Prostate gland (tissue), 2 donors: Measurements from ENCODE around the gene LILRB2.

ENCODE experiments used
- CTCF ChIP-seq, 4 experiments: fragments of 200-600 bp in 2 of 4; fragments of 450-650 bp in 2 of 4; sonication (generic) in 2 of 4; IDR thresholded peaks; 1 replicate in 3 of 4; 2 replicates in 1 of 4; pipeline ENCODE4 v1.5.1; 2016 to 2019; ENCODE audit warnings: antibody characterized with exemption in 4 of 4, mild to moderate bottlenecking in 2 of 4, moderate library complexity in 2 of 4
- POLR2A ChIP-seq: fragments of 450-650 bp; IDR thresholded peaks from one replicate; pipeline ENCODE4 v1.6.1; 2016; ENCODE audit warnings: antibody characterized with exemption, mild to moderate bottlenecking
- POLR2AphosphoS5 ChIP-seq: sonication (generic); formaldehyde crosslinking; IDR thresholded peaks from one replicate; pipeline ENCODE4 v1.6.1; 2017; ENCODE audit warnings: antibody characterized with exemption

- no peak for TF ChIP-seq CTCF (IDR thresholded peaks at IDR 0.05)
- no peak for TF ChIP-seq POLR2AphosphoS5
- no peak for TF ChIP-seq POLR2A
Measured at GRCh38 chr19:54268936-54269335, 12.0 kb downstream of the LILRB2 start.
